Measurements from ENCODE around the gene DHX32. TPM values are rescaled to one million over a fixed set of nuclear protein-coding genes. Genes with fewer than 3 reads are reported as not detected.
"Not testable (repeated sequence)": the region's sequence is repeated elsewhere in the genome, so short reads cannot be mapped to it uniquely, and the experiment has no call there.

DHX32 gene
- total and polyA plus RNA-seq, 2 donors (not counting 3 experiments of a cell fraction or from before 2014, with no cell fraction given), result 17.1 to 29.6 TPM

DNA sequence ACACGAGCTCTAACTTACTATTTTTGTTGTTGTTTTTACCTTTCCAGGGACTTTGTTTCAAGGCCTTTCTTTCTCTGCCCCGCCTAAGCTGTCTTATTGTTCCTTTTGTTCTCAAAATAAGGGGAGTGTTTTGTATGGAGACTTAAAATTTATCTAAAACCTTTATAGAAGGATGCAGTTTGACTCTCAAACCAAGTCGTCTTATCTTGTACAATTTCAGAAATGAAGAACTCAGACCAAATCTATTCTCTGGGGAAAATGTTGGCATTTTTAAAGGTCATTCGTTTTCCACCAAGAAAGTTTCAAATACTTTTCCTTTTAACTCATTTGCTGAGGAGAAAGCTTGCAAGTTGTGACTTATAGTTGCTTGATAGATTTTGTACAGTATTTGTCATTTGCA lies 16.2 kb upstream of the DHX32 start:
- H3K4me3 ChIP-seq (replicated peaks in 1 of 3; ENCODE audit: insufficient read depth in 1 of 3, low read depth in 1 of 3, low read length in 3 of 3); H2AFZ ChIP-seq (ENCODE audit: low read depth, low read length); H3K36me3 ChIP-seq (ENCODE audit: control insufficient read depth in 2 of 2, extremely low read depth in 1 of 2, insufficient read depth in 2 of 2, low read length in 2 of 2); H3K4me1 ChIP-seq (ENCODE audit: control insufficient read depth, extremely low read depth, insufficient read depth, low read length); dilution Hi-C loops (cut with MboI; ENCODE audit: extremely low pct_ligation_motif_present, low sequenced_read_pairs); H3K4me2 ChIP-seq (ENCODE audit: insufficient read depth, low read length); H3K9me1 ChIP-seq (replicated peaks; ENCODE audit: control insufficient read depth, extremely low read depth, insufficient read depth, low read length); H3K27ac ChIP-seq (ENCODE audit: insufficient read depth, low read depth, low read length); H3K27me3 ChIP-seq (ENCODE audit: control insufficient read depth in 2 of 2, insufficient read depth in 2 of 2, low read length in 2 of 2); DNase-seq (ENCODE audit: low read depth, low spot score); FAIRE-seq; BruUV-seq (replicated peaks); H3K9me3 ChIP-seq (replicated peaks; ENCODE audit: control insufficient read depth, insufficient read depth, low read length); H4K20me1 ChIP-seq (replicated peaks; ENCODE audit: control insufficient read depth, extremely low read depth, insufficient read depth, low read length); H3K9ac ChIP-seq (replicated peaks; ENCODE audit: extremely low read depth, insufficient read depth, low read length): not testable (repeated sequence)
- H3K79me2 ChIP-seq (ENCODE audit: control insufficient read depth, insufficient read depth, low read length), result peaks cover 11% of the 10 kb centered on the region
- ChIA-PET CTCF (interaction anchor here (0.7 to 1.6 kb wide), 3 partner anchors 15 to 1664 kb away, joined by 3 to 5 read pairs (median 5); no protein-coding TSS in a partner anchor), POLR2A (interaction anchor here (0.7 kb wide), 1 partner anchor 520 kb away, joined by 3 read pairs; no protein-coding TSS in a partner anchor)
- intact Hi-C loops (cut with micrococcal nuclease), result loop anchor here (10.0 kb wide), 1 partner anchor 147 kb away; no protein-coding TSS in a partner anchor

DNA sequence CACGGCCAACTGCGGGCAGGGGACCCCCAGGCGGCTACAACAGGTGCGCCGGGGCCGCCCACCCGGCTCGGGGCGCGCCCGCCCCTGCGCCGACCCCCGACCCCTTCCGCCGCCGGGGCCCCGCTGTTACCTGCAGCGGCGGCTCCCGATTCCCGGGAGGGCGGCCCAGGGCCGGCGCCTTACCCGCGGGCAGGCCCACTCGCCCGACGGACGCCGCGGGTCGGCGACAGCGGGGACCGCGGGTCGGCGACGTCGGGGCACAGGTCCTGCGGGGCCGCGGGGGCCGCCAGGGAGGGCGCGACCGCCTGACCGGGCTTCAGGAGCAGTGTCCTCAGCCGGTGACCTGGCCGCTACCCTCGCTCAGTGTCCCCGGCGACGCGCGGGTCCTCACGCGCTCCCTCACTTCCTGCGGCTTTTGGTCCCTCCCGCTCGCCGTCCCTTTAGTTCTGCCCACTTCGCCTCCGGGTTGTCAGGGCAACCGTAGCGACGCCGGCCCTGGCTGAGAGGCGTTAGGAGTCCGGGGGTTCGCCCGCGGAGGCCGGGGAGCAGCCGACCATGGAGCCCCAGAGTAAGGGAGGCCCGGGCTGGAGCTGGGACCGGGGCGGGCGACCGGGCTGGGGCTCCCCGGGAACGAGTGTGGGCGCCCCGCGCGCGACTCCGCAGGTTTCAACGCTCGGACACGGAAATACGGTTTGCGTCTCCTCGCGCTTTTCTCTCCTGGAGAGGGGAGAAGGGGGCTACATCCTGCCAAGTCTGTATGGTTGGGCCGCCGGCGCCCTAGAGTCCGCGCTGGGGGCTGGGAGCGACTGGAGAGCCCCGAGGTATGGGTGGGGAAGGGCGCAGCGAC lies 15.2 kb upstream of the DHX32 start, which contains the start of gene FANK1:
Gene FANK1 (plus strand): TSS at position 477 of the 847 bp plus-strand sequence. CDS start 79 bp downstream, at position 556.
- POLR2A ChIA-PET, result not testable (repeated sequence)

More for the DNA sequence above, 15.2 kb upstream of the DHX32 start, which contains the start of gene FANK1:
- H3K9me1 ChIP-seq (replicated peaks; ENCODE audit: control insufficient read depth, extremely low read depth, insufficient read depth, low read length); H4K20me1 ChIP-seq (replicated peaks; ENCODE audit: control insufficient read depth, extremely low read depth, insufficient read depth, low read length); H3K27me3 ChIP-seq (ENCODE audit: control insufficient read depth in 2 of 2, insufficient read depth in 2 of 2, low read length in 2 of 2); H3K9me3 ChIP-seq (replicated peaks; ENCODE audit: control insufficient read depth, insufficient read depth, low read length); BruUV-seq (replicated peaks); H3K4me1 ChIP-seq (ENCODE audit: control insufficient read depth, extremely low read depth, insufficient read depth, low read length); FAIRE-seq; dilution Hi-C loops (cut with MboI; ENCODE audit: extremely low pct_ligation_motif_present, low sequenced_read_pairs); H3K36me3 ChIP-seq (ENCODE audit: control insufficient read depth in 2 of 2, extremely low read depth in 1 of 2, insufficient read depth in 2 of 2, low read length in 2 of 2): not testable (repeated sequence)
- DNase-seq (ENCODE audit: low read depth, low spot score), result peak; percentile 78
- intact Hi-C loops (cut with micrococcal nuclease), result loop anchor here (1.0 to 10.0 kb wide), 2 partner anchors 148 to 166 kb away; no protein-coding TSS in a partner anchor
- CTCF ChIA-PET, result interaction anchor here (1.4 to 1.6 kb wide), 2 partner anchors 14 to 38 kb away, joined by 5 read pairs; no protein-coding TSS in a partner anchor
- Histone ChIP-seq H2AFZ (ENCODE audit: low read depth, low read length) (peak within 1 kb of the TSS; percentile 43), H3K79me2 (ENCODE audit: control insufficient read depth, insufficient read depth, low read length) (peaks cover 11% of the 10 kb centered on the region), H3K4me2 (ENCODE audit: insufficient read depth, low read length) (peak within 1 kb of the TSS; percentile 86), H3K9ac (replicated peaks; ENCODE audit: extremely low read depth, insufficient read depth, low read length) (peak within 1 kb of the TSS; percentile 65), H3K27ac (ENCODE audit: insufficient read depth, low read depth, low read length) (peak within 1 kb of the TSS; percentile 79), H3K4me3 (replicated peaks in 1 of 3; ENCODE audit: insufficient read depth in 1 of 3, low read depth in 1 of 3, low read length in 3 of 3) (peak within 1 kb of the TSS; percentile 61 to 89 (median 70))
- TF ChIP-seq POLR2AphosphoS5 (IDR thresholded peaks at IDR 0.05; ENCODE audit: insufficient read depth, low read depth, low read length), result peak; percentile 9
